ENCODE results near the gene HASPIN. TPM values are rescaled to one million over a fixed set of nuclear protein-coding genes. Genes with fewer than 3 reads are reported as not detected.
A peak's percentile ranks its signal among the peaks of the same experiment; 100 is the strongest.
"Not testable (repeated sequence)": the region's sequence is repeated elsewhere in the genome, so short reads cannot be mapped to it uniquely, and the experiment has no call there.

The HASPIN gene
- total RNA-seq, 1 donor from 2014 or later, result 0.89 TPM

DNA sequence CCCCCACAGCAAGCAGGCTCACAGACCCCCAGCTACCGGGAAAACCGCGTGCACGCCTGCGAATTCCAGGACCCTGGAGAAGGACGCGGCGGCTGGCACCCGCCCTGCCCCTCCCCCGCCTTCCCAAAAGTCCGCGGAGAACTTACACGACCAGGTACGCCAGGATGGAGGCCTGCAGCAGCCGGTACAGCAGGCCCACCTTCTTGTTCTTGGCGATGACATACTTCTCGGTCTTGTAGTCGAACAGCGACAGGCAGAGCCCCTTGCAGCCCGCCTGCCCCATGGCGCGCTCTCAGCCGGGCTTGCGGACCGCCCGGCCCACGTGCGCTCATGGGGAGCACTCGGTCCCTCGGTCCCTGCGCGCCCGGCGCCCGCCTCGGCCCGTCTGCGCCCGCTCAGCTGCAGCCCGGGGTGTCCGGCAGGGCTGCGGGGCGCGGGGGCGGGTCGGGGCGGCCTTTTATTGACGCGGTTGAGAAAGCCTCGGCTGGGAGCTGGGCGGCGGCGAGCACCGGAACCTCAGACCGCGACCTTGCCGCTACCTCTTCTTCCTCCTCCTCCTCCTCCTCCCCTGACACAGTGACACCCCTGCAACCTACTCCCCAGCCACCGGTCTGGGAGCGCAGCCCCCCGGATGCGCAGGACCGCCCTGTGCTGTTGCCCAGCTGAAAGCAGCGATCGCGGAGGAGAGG lies 27.8 kb upstream of the HASPIN start, which contains the start of gene P2RX5:
Gene P2RX5, minus strand, starts transcription at position 433 of the 689 bp plus-strand sequence. Its CDS starts 150 bp downstream, at position 283.
- no peak for DNase-seq (ENCODE audit: low read depth)

DNA sequence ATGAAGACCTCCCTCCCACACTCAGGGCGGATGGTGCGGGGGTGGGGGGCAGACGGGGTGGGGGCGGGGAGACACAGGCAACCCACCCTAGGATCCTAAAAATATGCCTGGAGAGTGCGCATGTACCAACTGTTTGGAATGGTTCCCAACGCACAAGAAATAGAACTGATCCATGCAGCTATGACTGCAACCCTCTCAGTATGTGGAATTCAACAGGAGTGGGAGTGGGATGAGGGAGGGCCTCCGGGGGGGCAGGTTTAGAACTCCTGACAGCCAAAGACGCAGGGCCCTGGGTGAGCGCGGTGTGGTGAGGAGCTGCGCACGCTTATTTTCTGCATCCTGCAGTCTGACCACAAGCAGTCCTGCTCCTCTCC lies 26.6 kb upstream of the HASPIN start:
- DNase-seq (ENCODE audit: low read depth), result no peak

DNA sequence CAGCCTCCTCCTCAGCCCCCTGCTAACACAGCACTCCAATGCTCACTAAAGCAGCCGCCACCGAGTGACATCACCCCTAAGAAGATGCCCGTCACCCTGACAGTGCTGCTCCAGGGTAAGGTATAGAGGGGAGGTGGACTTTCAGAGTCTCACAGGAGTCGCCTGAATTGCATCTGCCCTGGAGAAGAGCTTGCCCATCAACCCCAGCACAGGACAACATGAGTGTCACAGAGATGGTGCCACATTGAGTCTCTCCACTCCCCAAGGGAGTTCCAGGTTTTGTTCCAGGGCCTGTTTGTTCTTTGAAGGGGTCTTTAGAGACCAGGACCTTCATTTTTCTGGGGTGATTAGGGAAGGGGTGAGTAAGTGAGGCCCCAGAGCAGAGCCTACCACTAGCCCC lies 25.6 kb upstream of the HASPIN start:
- DNase-seq (ENCODE audit: low read depth), result no peak

GRCh38 chr17:3699951-3700350 lies 23.8 kb upstream of the HASPIN start:
- no peak for DNase-seq (ENCODE audit: low read depth)

- DNase-seq (ENCODE audit: low read depth), result not testable (repeated sequence)
These were observed 21.6 kb upstream of the HASPIN start for GRCh38 chr17:3702041-3702539.

DNA sequence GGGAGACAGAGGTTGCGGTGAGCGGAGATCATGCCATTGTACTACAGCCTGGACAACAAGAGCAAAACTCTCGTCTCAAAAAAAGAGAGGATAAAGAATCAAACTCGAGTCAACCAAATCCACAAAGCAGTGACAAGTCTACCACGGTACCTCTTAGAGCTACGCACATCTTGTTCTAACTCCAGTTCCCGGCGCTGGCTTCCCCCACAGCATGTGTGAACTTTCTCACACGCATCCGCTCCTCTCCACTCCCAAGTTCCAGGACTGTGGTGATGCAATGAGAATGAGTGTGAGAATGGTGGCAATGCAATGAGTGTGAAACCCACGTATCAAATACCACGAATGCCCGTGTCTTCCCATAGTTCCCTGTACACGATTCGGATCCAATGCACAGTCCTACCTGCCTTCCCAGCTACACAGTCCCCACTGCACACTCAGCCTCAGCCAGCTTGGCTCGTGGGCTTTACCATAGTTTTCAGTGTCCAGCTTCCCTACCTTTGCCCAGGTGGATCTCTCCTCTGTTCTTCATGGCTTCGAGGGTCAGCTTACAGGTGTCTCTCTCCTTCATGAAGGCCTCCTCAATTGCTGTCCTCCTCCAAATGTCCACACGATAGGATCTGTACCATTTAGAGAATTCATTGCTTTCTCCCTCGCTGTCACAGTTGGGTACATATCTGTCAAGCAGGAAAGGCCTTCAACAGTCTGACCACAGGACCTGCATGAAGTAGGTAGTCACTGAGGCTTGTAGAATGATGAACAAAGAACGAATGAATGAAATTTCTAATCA lies 18.6 kb upstream of the HASPIN start:
- DNase-seq (ENCODE audit: low read depth), result no peak

GRCh38 chr17:3705718-3705984 lies 18.1 kb upstream of the HASPIN start:
- not testable (repeated sequence) for DNase-seq (ENCODE audit: low read depth)

- no peak for DNase-seq (ENCODE audit: low read depth)
These were observed 15.3 kb upstream of the HASPIN start for GRCh38 chr17:3708366-3708765.

DNA sequence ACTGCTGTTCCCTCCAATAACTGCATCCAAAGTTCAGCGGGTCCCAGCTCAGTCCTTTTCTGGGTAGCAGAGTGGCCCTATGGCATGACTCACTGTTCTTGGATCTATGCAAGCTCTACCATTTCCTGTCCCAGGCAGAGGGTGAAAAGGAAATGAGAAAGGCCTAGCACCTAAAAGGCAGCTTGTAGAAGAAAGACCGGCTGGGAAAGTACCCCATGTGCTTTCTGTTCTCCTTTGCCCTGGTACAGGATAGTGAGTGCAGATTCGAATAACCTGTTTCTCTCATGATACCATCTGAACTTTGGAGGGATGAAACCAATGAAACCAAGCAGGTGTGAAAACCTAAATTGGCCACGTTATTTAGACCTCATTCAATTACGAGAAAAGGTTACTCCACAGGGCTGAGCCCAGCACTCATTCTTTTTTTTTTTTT lies 12.7 kb upstream of the HASPIN start:
- peak; percentile 71 for DNase-seq (ENCODE audit: low read depth)

DNA sequence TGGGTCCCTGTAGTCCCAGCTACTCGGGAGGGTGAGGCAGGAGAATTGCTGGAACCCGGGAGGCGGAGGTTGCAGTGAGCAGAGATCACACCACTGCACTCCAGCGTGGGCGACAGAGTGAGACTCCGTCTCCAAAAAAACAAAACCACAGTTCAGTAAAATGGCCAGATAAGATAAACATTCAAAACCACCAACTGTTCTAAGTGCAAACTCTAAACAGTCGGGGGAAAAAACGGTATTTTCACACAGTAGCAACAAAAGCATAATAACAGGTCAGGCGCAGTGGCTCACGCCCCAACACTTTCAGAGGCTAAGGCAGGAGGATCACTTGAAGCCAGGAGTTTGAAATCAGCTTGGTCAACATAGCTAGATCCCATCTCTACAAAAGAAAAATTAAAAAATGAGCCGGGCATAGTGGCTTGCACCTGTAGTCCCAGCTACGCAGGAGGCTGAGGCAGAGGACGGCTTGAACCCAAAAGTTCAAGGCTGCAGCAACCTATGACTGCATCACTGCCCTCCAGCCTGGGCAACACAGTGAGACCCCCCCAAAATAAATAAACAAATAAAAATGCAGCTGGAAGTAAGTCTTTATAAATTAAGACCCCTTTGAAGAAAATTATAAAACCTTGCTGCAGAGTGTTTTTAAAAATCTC lies 10.8 kb upstream of the HASPIN start:
- DNase-seq (ENCODE audit: low read depth), result no peak

- no peak for DNase-seq (ENCODE audit: low read depth)
These were observed 8.4 kb upstream of the HASPIN start for GRCh38 chr17:3715296-3715695.

- DNase-seq (ENCODE audit: low read depth), result no peak
These were observed 5.5 kb upstream of the HASPIN start for GRCh38 chr17:3718201-3718600.

- DNase-seq (ENCODE audit: low read depth), result no peak
These were observed 4.4 kb upstream of the HASPIN start for GRCh38 chr17:3719265-3719664.

DNA sequence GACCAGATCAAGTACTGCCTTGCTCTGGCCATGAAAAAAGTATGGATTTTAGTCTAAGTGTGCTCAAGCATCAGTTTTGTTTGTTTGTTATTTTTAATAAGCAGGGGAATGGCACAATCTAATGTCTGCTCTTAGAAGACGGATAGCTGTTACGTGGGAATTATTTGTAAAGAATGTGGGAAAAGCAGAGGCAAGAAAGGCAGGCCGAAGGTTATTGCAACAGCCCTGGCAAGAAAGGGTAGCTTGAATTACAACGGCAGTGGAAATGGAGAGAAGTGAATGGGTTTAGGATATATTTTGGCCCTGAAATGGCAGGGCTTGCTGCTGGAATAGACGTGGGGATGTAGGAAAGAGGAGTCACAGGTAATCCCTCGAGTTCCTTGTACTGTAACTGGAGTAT lies 987 bp upstream of the HASPIN start:
- DNase-seq (ENCODE audit: low read depth), result peak; percentile 10

- peak; percentile 25 for DNase-seq (ENCODE audit: low read depth)
These were observed 531 bp upstream of the HASPIN start for GRCh38 chr17:3723188-3723555.

GRCh38 chr17:3724378-3725077 lies 825 bp downstream of the HASPIN start:
- no peak for DNase-seq (ENCODE audit: low read depth)

- DNase-seq (ENCODE audit: low read depth), result no peak
These were observed 3.3 kb downstream of the HASPIN start for GRCh38 chr17:3727041-3727440.

GRCh38 chr17:3728099-3728498 lies 4.4 kb downstream of the HASPIN start:
- DNase-seq (ENCODE audit: low read depth), result not testable (repeated sequence)

DNA sequence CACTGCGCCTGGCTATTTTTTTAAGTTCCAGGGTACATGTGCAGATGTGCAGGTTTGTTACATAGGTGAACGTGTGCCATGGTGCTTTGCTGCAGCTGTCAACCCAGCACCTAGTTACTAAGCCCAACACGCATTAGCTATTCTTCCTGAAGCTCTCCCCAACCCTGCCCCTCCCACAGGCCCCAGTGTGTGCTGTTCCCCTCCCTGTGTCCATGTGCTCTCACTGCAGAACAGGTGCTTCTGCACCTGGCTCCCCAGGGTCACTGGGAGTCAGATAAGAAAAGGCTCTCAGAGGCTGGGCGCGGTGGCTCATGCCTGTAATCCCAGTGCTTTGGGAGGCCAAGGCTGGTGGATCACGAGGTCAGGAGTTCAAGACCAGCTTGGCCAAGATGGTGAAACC lies 6.2 kb downstream of the HASPIN start:
- no peak for DNase-seq (ENCODE audit: low read depth)

DNA sequence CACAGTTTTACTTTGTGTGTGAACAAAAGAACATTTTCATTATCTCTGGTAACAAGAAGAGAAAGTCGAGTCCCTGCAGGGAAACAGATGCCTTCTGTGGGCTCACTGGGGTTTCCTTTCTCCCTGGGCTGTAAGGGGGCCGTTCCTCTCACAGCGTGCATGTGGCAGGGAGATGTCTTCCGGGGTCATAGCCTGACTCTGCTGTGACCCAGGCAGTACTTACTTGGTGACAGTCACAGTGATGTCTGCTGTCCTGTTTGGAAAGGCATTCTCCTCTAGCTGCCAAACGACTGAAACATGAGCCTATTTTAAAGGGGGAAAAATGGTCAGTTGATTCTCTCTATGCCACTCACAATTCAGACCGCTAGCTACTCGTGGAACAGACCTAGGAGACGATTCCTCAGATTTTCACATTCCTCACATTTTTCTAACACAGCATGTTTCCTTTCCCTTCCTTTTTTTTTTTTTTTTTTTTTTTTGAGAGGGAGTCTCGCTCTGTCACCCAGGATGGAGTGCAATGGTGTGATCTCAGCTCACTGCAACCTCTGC lies 7.3 kb downstream of the HASPIN start:
- peak; percentile 30 for DNase-seq (ENCODE audit: low read depth)

DNA sequence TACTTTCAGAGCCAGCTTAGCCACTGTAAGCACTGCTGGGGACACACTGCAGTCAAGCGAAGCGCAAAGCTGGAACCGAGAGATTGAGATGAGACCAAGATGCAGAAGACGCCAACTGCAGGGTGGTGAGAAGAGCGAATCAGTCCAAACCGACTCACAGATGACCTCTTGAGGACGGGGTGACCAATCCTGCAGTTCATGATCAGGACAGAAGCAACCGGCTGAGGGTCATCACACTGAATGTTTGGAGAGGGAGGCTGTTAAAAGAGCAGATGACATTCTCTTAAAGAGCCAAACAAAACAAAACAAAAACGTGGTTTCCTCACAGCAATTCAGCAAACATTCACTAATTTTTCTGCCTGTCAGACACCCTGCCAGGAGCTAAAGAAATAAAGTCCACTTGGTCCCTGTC lies 8.5 kb downstream of the HASPIN start:
- DNase-seq (ENCODE audit: low read depth), result no peak

- DNase-seq (ENCODE audit: low read depth), result not testable (repeated sequence)
These were observed 11.2 kb downstream of the HASPIN start for GRCh38 chr17:3734911-3735276.
